IMR-90 (cell line): Measurements from ENCODE around the gene SLC48A1. TPM values are rescaled to one million over a fixed set of nuclear protein-coding genes. Genes with fewer than 3 reads are reported as not detected.

Experiments
- ATAC-seq: fragments of 200-7000 bp; cut with Tn5 transposase; 2 replicates; pipeline ENCODE4 v1.9.1; 2020; ENCODE audit warnings: low read depth, mild to moderate bottlenecking, moderate library complexity
- BruUV-seq: library from RNA; stranded (reverse); fragments of 400-500 nt; replicated peaks from 2 replicates; lab custom pipeline; 2021; lab: Mats Ljungman, UMichigan
- CTCF ChIA-PET: fragments of 300-600 bp; formaldehyde crosslinking; extraction: SDS; loops from one replicate; lab custom pipeline; 2021; ENCODE audit warnings: antibody characterized with exemption; lab: Yijun Ruan, JAX
- POLR2A ChIA-PET: fragments of 300-600 bp; sonication (Branson Sonifier 250); formaldehyde crosslinking; loops from one replicate; lab custom pipeline; 2022; ENCODE audit warnings: antibody characterized with exemption; ENCODE audit not compliant: unreplicated experiment; lab: Charles Lee
- DNase-seq: peaks from one replicate; pipeline ENCODE4 v3.0.0; 2013
- H2AFZ ChIP-seq: replicated peaks from 2 replicates; pipeline ENCODE3; 2013; ENCODE audit warnings: low read length, mild to moderate bottlenecking; ENCODE audit not compliant: poor library complexity
- H2AK5ac ChIP-seq: 2 replicates; pipeline ENCODE4 v1.6.1; 2013; ENCODE audit warnings: low read depth, low read length, inconsistent platforms
- H2AK9ac ChIP-seq: replicated peaks from 2 replicates; pipeline ENCODE3; 2013; ENCODE audit warnings: mild to moderate bottlenecking, low read depth, low read length, moderate library complexity; ENCODE audit not compliant: poor library complexity
- H2BK120ac ChIP-seq: 2 replicates; pipeline ENCODE4 v1.6.1; 2013; ENCODE audit warnings: low read depth, low read length, inconsistent platforms
- H2BK15ac ChIP-seq: 3 replicates; pipeline ENCODE4 v1.6.1; 2013; ENCODE audit warnings: low read depth, low read length, inconsistent platforms
- H2BK20ac ChIP-seq: 2 replicates; pipeline ENCODE4 v1.6.1; 2013; ENCODE audit warnings: low read depth, mild to moderate bottlenecking, inconsistent platforms, low read length, moderate library complexity
- H2BK5ac ChIP-seq: 2 replicates; pipeline ENCODE4 v1.6.1; 2013; ENCODE audit warnings: mild to moderate bottlenecking, low read depth, low read length, inconsistent platforms; ENCODE audit not compliant: poor library complexity, severe bottlenecking
- H3K14ac ChIP-seq: replicated peaks from 2 replicates; pipeline ENCODE4 v1.6.1; 2013; ENCODE audit warnings: low read depth, low read length, inconsistent platforms
- H3K18ac ChIP-seq: 2 replicates; pipeline ENCODE4 v1.6.1; 2013; ENCODE audit warnings: low read depth, low read length, control low read depth
- H3K23ac ChIP-seq: 2 replicates; pipeline ENCODE4 v1.6.1; 2013; ENCODE audit warnings: low read depth, low read length, inconsistent platforms
- H3K27ac ChIP-seq: 2 replicates; pipeline ENCODE4 v1.5.1; 2013; ENCODE audit warnings: mild to moderate bottlenecking, control low read depth, low read length; ENCODE audit not compliant: insufficient read depth
- H3K27me3 ChIP-seq: 2 replicates; pipeline ENCODE4 v1.6.1; 2013; ENCODE audit warnings: low read length; ENCODE audit not compliant: control insufficient read depth, insufficient read depth
- H3K36me3 ChIP-seq: 2 replicates; pipeline ENCODE4 v1.6.1; 2013; ENCODE audit warnings: low read length, mixed read lengths; ENCODE audit not compliant: control insufficient read depth, insufficient read depth
- H3K4ac ChIP-seq: 2 replicates; pipeline ENCODE4 v1.6.1; 2013; ENCODE audit warnings: low read depth, low read length, inconsistent platforms
- H3K4me1 ChIP-seq: 2 replicates; pipeline ENCODE4 v1.6.1; 2013; ENCODE audit warnings: low read length, mixed read lengths; ENCODE audit not compliant: control insufficient read depth, insufficient read depth
- H3K4me2 ChIP-seq: 2 replicates; pipeline ENCODE4 v1.6.1; 2013; ENCODE audit warnings: low read depth, mild to moderate bottlenecking, control low read depth, low read length, moderate library complexity
- H3K4me3 ChIP-seq: 2 replicates; pipeline ENCODE4 v1.5.1; 2013; ENCODE audit warnings: low read depth, mild to moderate bottlenecking, control low read depth, low read length, moderate library complexity; ENCODE audit not compliant: insufficient read depth
- H3K56ac ChIP-seq: 2 replicates; pipeline ENCODE4 v1.6.1; 2013; ENCODE audit warnings: low read length, inconsistent platforms; ENCODE audit not compliant: insufficient read depth; ENCODE audit errors: extremely low read depth
- H3K79me1 ChIP-seq, 2 experiments: 2 replicates each; pipeline ENCODE4 v1.6.1; 2013; ENCODE audit warnings: low read length in 2 of 2, inconsistent platforms in 1 of 2, low read depth in 1 of 2
- H3K9ac ChIP-seq: 2 replicates; pipeline ENCODE4 v1.6.1; 2013; ENCODE audit warnings: low read depth, low read length, control low read depth
- H3K9me1 ChIP-seq: 2 replicates; pipeline ENCODE4 v1.6.1; 2013; ENCODE audit warnings: low read length, inconsistent platforms; ENCODE audit not compliant: insufficient read depth
- H3K9me3 ChIP-seq: 2 replicates; pipeline ENCODE4 v1.6.1; 2013; ENCODE audit warnings: low read length; ENCODE audit not compliant: control insufficient read depth, insufficient read depth
- H4K20me1 ChIP-seq: 2 replicates; pipeline ENCODE4 v1.6.1; 2013; ENCODE audit warnings: low read length, inconsistent platforms; ENCODE audit not compliant: insufficient read depth
- H4K5ac ChIP-seq: 2 replicates; pipeline ENCODE4 v1.6.1; 2013; ENCODE audit warnings: mild to moderate bottlenecking, low read depth, low read length, control low read depth
- H4K8ac ChIP-seq, 2 experiments: 2 replicates each; pipeline ENCODE4 v1.6.1; 2013; ENCODE audit warnings: low read depth in 2 of 2, low read length in 2 of 2, control low read depth in 1 of 2, inconsistent platforms in 1 of 2
- H4K91ac ChIP-seq: 2 replicates; pipeline ENCODE4 v1.6.1; 2013; ENCODE audit warnings: low read depth, low read length, inconsistent platforms; ENCODE audit not compliant: insufficient read depth
- BHLHE40 ChIP-seq: fragments of 150-350 bp; IDR thresholded peaks from 2 replicates; pipeline ENCODE4 v1.6.1; 2016; ENCODE audit warnings: mild to moderate bottlenecking, low read depth, low read length
- CEBPB ChIP-seq: IDR thresholded peaks from 2 replicates; pipeline ENCODE4 v1.6.1; 2012; ENCODE audit warnings: low read depth, low read length, improper control_type of control experiment
- MAZ ChIP-seq: IDR thresholded peaks from 2 replicates; pipeline ENCODE4 v1.6.1; 2012; ENCODE audit warnings: low read depth, mild to moderate bottlenecking, low read length, improper control_type of control experiment, moderate library complexity, borderline replicate concordance
- MXI1 ChIP-seq: IDR thresholded peaks from 2 replicates; pipeline ENCODE4 v1.6.1; 2012; ENCODE audit warnings: low read depth, mild to moderate bottlenecking, low read length, moderate library complexity, borderline replicate concordance
- NFE2L2 ChIP-seq: fragments of 150-350 bp; IDR thresholded peaks from 2 replicates; pipeline ENCODE4 v1.6.1; 2016; ENCODE audit warnings: low read depth, mild to moderate bottlenecking, low read length
- POLR2A ChIP-seq: IDR thresholded peaks from 2 replicates; pipeline ENCODE4 v1.6.1; 2012; ENCODE audit warnings: mild to moderate bottlenecking, low read depth, low read length
- RAD21 ChIP-seq: IDR thresholded peaks from 2 replicates; pipeline ENCODE4 v1.6.1; 2012; ENCODE audit warnings: low read length, improper control_type of control experiment
- SMC3 ChIP-seq: fragments of 150-350 bp; IDR thresholded peaks from 2 replicates; pipeline ENCODE4 v1.6.1; 2016; ENCODE audit warnings: low read depth, mild to moderate bottlenecking, antibody characterized with exemption, low read length, moderate library complexity
- WGBS, 2 experiments: methylation state at CpG; one replicate each; pipeline versions ENCODE4 v1.1.5 to v1.1.7; 2013; ENCODE audit warnings: missing lambda C conversion rate in 2 of 2; ENCODE audit not compliant: insufficient read length in 1 of 2; ENCODE audit errors: extremely low coverage in 2 of 2; 5-methylcytosine and 5-hydroxymethylcytosine counted together
- dilution Hi-C: fragments of 300-500 bp; cut with HindIII; formaldehyde crosslinking; loops from one replicate; pipeline ENCODE4 v1.14.3; 2018; ENCODE audit warnings: low sequenced_read_pairs; ENCODE audit not compliant: unreplicated experiment
- in situ Hi-C: fragments of 300-500 bp; cut with MboI; formaldehyde crosslinking; loops from 3 replicates; pipeline ENCODE4 v1.14.3; 2019; ENCODE audit warnings: low sequenced_read_pairs, inconsistent platforms, mixed read lengths
- intact Hi-C: fragments of 100-400 bp; cut with micrococcal nuclease; formaldehyde crosslinking; loops from 2 replicates; pipeline ENCODE4 v1.10.0; 2022
- polyA plus RNA-seq, 3 experiments: library from polyadenylated mRNA; depleted of rRNA; stranded (reverse); fragments of >200 nt; gene quantifications; 2 replicates each; pipeline ENCODE4 v1.2.3, GENCODE V29; 2012; ENCODE audit warnings: low replicate concordance in 1 of 3
- total RNA-seq: library from RNA; depleted of rRNA; stranded (reverse); fragments of >200 nt; gene quantifications from 2 replicates; pipeline ENCODE4 v1.2.3, GENCODE V29; 2012

SLC48A1 gene
- total and polyA plus RNA-seq, 2 of the 4 experiments (the other 2 are of a cell fraction), result 4.8 to 5.9 TPM

DNA sequence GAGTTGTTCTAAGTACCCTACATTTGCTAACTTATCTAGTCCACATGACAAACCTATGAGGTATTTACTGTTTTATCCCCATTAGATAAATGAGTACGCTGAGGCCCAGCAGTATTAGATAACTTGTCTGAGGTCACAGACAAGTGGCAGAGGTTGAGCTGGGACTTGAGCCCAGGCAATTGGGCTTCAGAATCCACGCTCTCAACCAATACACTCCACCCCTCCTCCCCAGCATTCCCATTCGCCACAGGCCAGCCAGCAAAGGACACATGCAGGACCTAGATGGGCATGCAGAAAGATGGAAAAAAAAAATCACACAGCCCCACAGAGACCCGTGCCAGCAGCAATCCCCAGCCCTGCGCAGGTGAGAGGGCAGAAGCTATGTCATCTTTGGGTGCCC, 34.3 kb downstream of the SLC48A1 start:
- dilution Hi-C loops (no loop called here), intact Hi-C loops (no loop called here), in situ Hi-C loops (no loop called here)
- ATAC-seq (no peak), DNase-seq (no peak)
- H3K23ac ChIP-seq, result no peak overlapping the region
- no TSS peak for BruUV-seq
- H3K9me1 ChIP-seq, result peaks cover 41% of the 10 kb centered on the region
- no peak overlapping the region; the same call in 1 of the 2 replicates for H3K14ac ChIP-seq
- H3K4ac ChIP-seq, result no peak overlapping the region
- H3K9ac ChIP-seq, result no peak overlapping the region
- H2AK5ac ChIP-seq, result peak overlapping the region; percentile 29; the same call in 1 of the 2 replicates
- H3K4me1 ChIP-seq, result peaks cover 64% of the 10 kb centered on the region
- no peak overlapping the region for H2BK120ac ChIP-seq
- H3K4me2 ChIP-seq, result no peak overlapping the region
- no peak for TF ChIP-seq POLR2A
- TF ChIP-seq SMC3, result no peak
- no peak for TF ChIP-seq BHLHE40
- no peak for TF ChIP-seq MAZ
- TF ChIP-seq MXI1, result no peak
- TF ChIP-seq NFE2L2, result no peak
- TF ChIP-seq RAD21, result no peak
- TF ChIP-seq CEBPB, result no peak
- H4K91ac ChIP-seq, result no peak overlapping the region
- peaks cover 22% of the 10 kb centered on the region for H3K36me3 ChIP-seq
- WGBS, 2 experiments, result no CpG with 5 or more reads among the region's 5 CpGs
- no peaks in the 10 kb centered on the region for H3K9me3 ChIP-seq
- no peak overlapping the region for H3K4me3 ChIP-seq
- H2BK15ac ChIP-seq, result no peak overlapping the region
- no peak overlapping the region for H3K56ac ChIP-seq
- ChIA-PET POLR2A (interaction anchor here (1.4 kb wide), 1 partner anchor 10 kb away, joined by 4 read pairs; no protein-coding TSS in a partner anchor), CTCF (interaction anchor here (1.0 to 1.9 kb wide), 5 partner anchors 10 to 92 kb away, joined by 3 to 10 read pairs (median 5); no protein-coding TSS in a partner anchor)
- H2BK20ac ChIP-seq, result no peak overlapping the region
- H2AK9ac ChIP-seq, result no peak overlapping the region
- no peaks in the 10 kb centered on the region for H3K27me3 ChIP-seq
- peaks cover 8 to 90% of the 10 kb centered on the region in 2 experiments; a peak in 3 of 4 replicates for H3K79me1 ChIP-seq
- peak overlapping the region in 1 of 2 experiments; percentile 3; a peak in 1 of 4 replicates for H4K8ac ChIP-seq
- no peak overlapping the region for H3K27ac ChIP-seq
- H4K20me1 ChIP-seq, result peaks cover 99% of the 10 kb centered on the region
- H3K18ac ChIP-seq, result no peak overlapping the region
- no peak overlapping the region for H4K5ac ChIP-seq
- H2AFZ ChIP-seq, result no peak overlapping the region
- no peak overlapping the region for H2BK5ac ChIP-seq
